Spinal cord (tissue), 10 donors: Measurements from ENCODE around the gene PTCH1. TPM values are rescaled to one million over a fixed set of nuclear protein-coding genes. Genes with fewer than 3 reads are reported as not detected.

Experiments used
- DNase-seq, 6 donors: peaks; one replicate each; pipeline versions ENCODE4 v3.0.0 to v3.0.0-alpha.2; 2013 to 2015; ENCODE audit warnings: low spot score in 6 of 6, low read depth in 4 of 6
- H3K27ac ChIP-seq: one replicate; pipeline ENCODE4 v1.5.1; 2013; ENCODE audit warnings: low read depth, low read length, control low read depth
- H3K27me3 ChIP-seq: one replicate; pipeline ENCODE4 v1.6.1; 2013; ENCODE audit warnings: low read length; ENCODE audit not compliant: control insufficient read depth, insufficient read depth
- H3K36me3 ChIP-seq: one replicate; pipeline ENCODE4 v1.6.1; 2013; ENCODE audit warnings: low read length; ENCODE audit not compliant: control insufficient read depth, insufficient read depth
- H3K4me1 ChIP-seq: one replicate; pipeline ENCODE4 v1.6.1; 2013; ENCODE audit warnings: low read length; ENCODE audit not compliant: control insufficient read depth, insufficient read depth
- H3K4me3 ChIP-seq: one replicate; pipeline ENCODE4 v1.5.1; 2013; ENCODE audit warnings: low read depth, low read length, control low read depth
- H3K9me3 ChIP-seq: one replicate; pipeline ENCODE4 v1.6.1; 2013; ENCODE audit warnings: low read length; ENCODE audit not compliant: control insufficient read depth, insufficient read depth
- WGBS: methylation state at CpG from one replicate; pipeline ENCODE4 v1.1.5; 2013; ENCODE audit warnings: missing lambda C conversion rate; ENCODE audit not compliant: insufficient coverage; 5-methylcytosine and 5-hydroxymethylcytosine counted together
- polyA plus RNA-seq, 2 donors: library from polyadenylated mRNA; unstranded; fragments of 120-200 nt; gene quantifications; one replicate each; pipeline ENCODE4 v1.2.1, GENCODE V29; 2013; ENCODE audit not compliant: insufficient read length in 2 of 2
- total RNA-seq, 2 donors: library from RNA; depleted of rRNA in 1 of 2; stranded (reverse); fragments of 120-200 nt in 1 of 2; fragments of >200 nt in 1 of 2; gene quantifications; one replicate each; pipeline versions ENCODE4 v1.2.3 to v1.2.4, GENCODE V29; 2013 to 2014
- donor health status: healthy.

PTCH1 gene
- total and polyA plus RNA-seq, 4 donors, result 24.2 to 76.7 (median 45.2) TPM

DNA sequence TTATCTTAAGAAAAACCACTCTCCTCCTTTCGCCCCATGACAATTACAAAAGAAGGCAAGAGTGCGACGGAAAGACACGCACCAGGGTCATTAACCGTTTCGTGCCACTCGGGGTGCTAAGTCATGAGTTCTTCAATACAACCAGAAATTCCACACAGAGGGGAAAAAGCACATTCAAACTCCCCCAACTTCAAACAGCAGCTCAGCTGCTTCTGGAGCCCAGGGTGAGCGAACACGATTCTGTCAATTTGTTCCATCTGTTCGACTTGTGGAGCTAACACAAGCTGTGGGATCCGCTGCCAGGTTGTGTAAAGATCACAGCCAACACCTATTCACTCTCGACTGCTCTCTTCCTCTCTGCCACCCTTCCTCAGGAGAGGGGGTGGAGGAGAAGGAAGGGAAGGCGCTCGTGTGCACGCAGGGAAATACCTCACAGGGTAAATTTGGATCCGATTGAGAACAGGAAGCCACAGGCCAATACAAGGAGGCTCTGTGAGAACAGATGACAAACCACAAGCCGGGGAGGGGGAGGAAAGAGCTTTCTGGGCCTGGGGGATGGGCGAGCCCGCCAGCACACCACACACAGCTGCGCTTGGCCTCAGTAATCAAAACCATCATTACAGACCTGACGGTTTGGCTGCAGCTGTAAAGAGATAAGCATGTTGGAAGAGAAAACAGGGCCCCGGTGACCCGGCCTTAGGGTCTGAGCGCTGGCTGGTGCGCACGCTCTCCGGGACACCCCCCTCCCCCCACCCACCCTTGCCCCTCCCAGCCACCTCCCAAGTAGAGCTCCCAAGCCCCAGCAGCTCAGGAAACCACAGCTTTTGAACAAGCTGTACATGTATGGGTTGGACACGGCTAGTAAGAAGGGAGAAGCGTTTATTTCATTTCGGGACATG, 54.3 kb downstream of the PTCH1 start:
- H3K27ac ChIP-seq, result peak overlapping the region; percentile 82
- peaks cover 64% of the 10 kb centered on the region for H3K4me1 ChIP-seq
- 26% methylated on average over 12 of the region's 30 CpGs for WGBS
- no peak overlapping the region for H3K4me3 ChIP-seq
- H3K36me3 ChIP-seq, result peaks cover 47% of the 10 kb centered on the region
- no peaks in the 10 kb centered on the region for H3K9me3 ChIP-seq
- H3K27me3 ChIP-seq, result no peaks in the 10 kb centered on the region
- peak in 4 of 6 donors; percentile 70 to 93 (median 84) for DNase-seq

DNA sequence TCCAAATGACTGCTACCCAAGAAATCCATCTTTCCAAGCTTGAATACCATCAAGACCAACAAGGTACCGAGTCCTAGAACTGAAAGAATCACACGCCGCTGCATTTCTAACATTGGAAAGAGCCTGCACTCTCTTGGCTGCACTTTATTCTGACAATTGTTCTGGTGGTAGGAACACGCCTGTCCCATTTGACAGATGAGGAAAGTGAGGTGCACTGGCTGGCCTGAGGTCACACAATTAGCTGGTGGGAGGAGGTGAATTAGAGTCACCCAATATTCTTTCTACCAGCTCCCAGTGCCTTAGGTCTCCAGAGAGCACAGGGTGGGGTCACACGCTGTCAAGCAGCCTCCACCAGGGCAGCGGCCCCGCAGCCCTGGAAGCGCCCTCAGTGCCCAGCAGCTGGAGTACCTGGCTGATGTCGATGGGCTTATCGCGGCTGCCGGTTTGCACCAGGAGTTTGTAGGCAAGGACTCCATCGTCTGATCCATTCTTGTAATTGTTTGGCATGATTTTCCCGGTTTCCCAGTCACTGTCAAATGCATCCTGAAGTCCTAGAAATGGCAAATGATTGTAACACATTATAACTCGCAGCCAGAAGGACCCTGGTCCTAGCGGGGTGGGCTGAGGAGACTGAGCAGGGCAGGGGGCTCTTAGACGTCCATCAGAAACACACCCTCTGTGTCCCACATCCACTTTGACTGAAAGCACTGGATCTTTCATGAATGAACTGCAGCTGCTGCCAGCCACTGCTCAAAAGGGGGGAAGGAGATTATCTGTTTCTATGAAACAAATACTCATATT, 55.1 kb downstream of the PTCH1 start:
- no peak for DNase-seq
- no peak overlapping the region for H3K4me3 ChIP-seq
- peaks cover 43% of the 10 kb centered on the region for H3K36me3 ChIP-seq
- H3K27me3 ChIP-seq, result no peaks in the 10 kb centered on the region
- peak overlapping the region; percentile 82 for H3K27ac ChIP-seq
- H3K4me1 ChIP-seq, result peaks cover 64% of the 10 kb centered on the region
- 73% methylated on average over 11 of the region's 17 CpGs for WGBS
- H3K9me3 ChIP-seq, result no peaks in the 10 kb centered on the region

DNA sequence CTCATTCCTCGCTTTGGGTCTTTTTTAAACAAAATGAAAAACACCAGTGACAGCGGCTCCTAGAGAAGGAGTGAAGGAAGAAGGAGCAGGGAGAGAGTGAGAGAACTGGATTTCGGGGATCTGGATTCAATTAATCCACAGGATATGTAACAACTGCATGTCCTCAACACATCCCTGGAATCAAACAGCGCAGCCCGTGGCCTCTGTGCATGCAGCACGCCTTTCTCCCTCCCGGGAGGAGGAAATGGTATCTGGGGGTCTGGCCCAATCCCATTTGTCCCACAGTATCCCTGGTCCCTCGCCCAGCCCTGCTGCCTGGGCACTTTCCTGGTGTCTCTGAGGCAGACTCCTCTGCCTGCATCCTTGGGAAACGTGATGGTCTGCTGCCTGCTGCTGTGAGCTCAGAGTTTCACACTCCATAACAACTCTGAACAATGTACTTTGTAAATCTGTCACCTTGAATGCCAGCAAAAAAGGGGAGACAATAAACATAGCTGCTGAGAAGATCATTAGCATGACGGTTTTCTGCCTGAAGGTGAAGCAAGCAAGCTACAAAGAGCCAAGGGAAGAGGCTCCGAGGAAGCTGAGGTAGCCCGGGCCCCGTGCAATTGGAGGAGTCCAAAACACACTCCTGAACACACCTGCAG, 56.1 kb downstream of the PTCH1 start:
- Histone ChIP-seq H3K9me3 (no peaks in the 10 kb centered on the region), H3K4me3 (no peak overlapping the region), H3K36me3 (peaks cover 44% of the 10 kb centered on the region), H3K27ac (peak overlapping the region; percentile 37), H3K4me1 (peaks cover 57% of the 10 kb centered on the region), H3K27me3 (no peaks in the 10 kb centered on the region)
- DNase-seq, result no peak
- WGBS, result 38% methylated on average over 8 of the region's 13 CpGs

DNA sequence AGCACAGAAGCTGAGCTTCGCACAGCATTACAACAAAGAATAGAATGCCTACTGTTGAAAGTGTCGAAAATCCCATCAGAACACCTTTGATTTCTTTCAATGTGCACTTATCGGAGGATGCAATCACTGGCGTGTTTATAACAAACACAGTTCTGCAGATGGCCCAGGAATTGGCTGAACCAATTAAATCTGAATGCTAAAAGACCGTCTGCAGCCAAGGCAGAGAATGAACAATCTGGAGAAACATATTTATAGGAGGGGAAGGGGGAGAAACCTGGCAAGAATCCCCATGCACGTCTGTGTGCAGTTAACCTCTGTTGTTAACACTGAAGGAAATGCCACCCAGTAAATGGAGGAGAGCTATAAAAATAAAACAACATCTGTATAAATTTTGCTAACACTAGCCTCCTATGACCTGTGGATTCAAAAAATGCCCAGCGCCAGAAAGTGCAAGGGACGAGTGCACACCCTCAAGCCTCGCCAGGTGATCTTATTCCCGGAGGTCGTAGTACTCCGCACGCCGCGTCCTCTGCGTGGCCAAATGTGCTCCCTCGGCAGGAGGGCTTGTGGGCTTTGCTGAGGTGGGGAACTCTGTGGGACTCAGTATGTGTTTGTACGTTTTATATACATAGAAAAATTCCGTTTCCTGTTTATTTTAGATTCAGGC, 56.8 kb downstream of the PTCH1 start:
- H3K4me1 ChIP-seq, result peaks cover 57% of the 10 kb centered on the region
- DNase-seq, result peak in 2 of 6 donors; percentile 86 to 94
- H3K9me3 ChIP-seq, result no peaks in the 10 kb centered on the region
- peaks cover 49% of the 10 kb centered on the region for H3K36me3 ChIP-seq
- H3K27ac ChIP-seq, result peak overlapping the region; percentile 44
- no peak overlapping the region for H3K4me3 ChIP-seq
- 18% methylated on average over 3 of the region's 19 CpGs for whole genome bisulfite sequencing
- no peaks in the 10 kb centered on the region for H3K27me3 ChIP-seq

DNA sequence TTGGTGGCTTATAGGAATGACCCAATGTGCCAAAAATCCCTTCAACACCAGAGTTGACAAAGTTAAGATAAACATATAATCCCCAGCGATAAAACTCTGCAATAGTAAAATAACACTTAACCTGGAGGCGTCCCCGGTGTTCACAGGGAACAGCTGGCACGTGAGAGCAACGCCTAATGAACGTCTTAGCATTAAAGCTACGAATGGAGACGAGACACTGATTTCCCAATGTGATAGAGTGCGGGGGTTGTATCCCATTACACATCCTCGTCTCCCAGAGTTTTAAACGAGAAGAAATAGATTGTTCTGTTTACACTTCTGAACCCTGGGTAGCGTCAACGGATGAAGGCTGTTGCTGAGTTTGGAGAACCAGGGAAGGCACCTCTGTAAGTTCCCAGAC, 57.6 kb downstream of the PTCH1 start:
- 39% methylated on average over 9 of the region's 13 CpGs for WGBS
- no peak overlapping the region for H3K4me3 ChIP-seq
- H3K27ac ChIP-seq, result peak overlapping the region; percentile 44

DNA sequence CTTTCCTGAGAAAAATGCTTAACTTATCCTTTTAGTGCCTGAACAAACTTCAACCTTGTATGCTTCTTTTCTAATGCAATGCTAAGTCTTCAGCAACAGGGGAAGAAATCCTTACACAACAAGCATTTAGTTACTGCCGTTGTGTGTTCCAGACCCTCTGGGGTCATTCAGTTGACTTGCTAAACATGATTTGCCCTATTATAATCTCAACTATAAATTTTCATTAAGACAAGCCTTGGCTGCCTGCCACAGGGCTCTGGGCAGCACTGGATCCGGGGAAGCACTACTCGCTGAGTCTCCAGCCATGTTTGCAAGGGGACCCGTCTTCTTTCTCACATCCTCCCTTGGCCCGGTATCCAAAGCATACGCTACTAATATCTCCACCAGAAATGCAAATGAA, 58.1 kb downstream of the PTCH1 start:
- H3K4me1 ChIP-seq, result peaks cover 54% of the 10 kb centered on the region

More for the DNA sequence above, 57.6 kb downstream of the PTCH1 start:
- peak in 1 of 6 donors; percentile 61 for DNase-seq
- Histone ChIP-seq H3K27me3 (no peaks in the 10 kb centered on the region), H3K9me3 (no peaks in the 10 kb centered on the region), H3K4me1 (peaks cover 57% of the 10 kb centered on the region), H3K36me3 (peaks cover 49% of the 10 kb centered on the region)

DNA sequence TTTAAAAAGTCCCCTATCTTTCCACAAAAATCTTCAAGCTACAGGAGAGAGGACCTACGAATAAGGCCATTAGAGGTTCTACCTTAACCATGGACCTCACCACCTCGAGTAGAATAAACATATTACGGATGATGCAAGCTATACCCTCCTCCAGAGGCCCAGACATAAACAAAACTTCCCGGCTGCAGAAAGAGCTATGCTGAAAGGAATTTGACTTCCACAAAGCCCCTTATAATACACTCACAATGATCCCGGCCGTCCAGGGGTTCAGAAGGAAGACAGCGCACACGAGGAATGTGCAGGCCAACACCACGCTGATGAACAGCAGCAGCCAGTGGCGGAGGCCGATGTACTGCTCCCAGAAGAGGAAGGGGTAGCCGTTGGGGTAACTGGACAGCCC, 59.0 kb downstream of the PTCH1 start:
- Histone ChIP-seq H3K4me3 (no peak overlapping the region), H3K36me3 (peaks cover 57% of the 10 kb centered on the region), H3K9me3 (no peaks in the 10 kb centered on the region), H3K4me1 (peaks cover 50% of the 10 kb centered on the region), H3K27me3 (no peaks in the 10 kb centered on the region), H3K27ac (peak overlapping the region; percentile 62)
- no peak for DNase-seq
- WGBS, result 36% methylated on average over 11 of the region's 12 CpGs

More for the DNA sequence above, 58.1 kb downstream of the PTCH1 start:
- Histone ChIP-seq H3K36me3 (peaks cover 53% of the 10 kb centered on the region), H3K27me3 (no peaks in the 10 kb centered on the region), H3K27ac (peak overlapping the region; percentile 62), H3K4me3 (no peak overlapping the region), H3K9me3 (no peaks in the 10 kb centered on the region)
- DNase-seq, result peak in 2 of 6 donors; percentile 81 to 89
- WGBS, result 25% methylated on average over 4 of the region's 6 CpGs

DNA sequence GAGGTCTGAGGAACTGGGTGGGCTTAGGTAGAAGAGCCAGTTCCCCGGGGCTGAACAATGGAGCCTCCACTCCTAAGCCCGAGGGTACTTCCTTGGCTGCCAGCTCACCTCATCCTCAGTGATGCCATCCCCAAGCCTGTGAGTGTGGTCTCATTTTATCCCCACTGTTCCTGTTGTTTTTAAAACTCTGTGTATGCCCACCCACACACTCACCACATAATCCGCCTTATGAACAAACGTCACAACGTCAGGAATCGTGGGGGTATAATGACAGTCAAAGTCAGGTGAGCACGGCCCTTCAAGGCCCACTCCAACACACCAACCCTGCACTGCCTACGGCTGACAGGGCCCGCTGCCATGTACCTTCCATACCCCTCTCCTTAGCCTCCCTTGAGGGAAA, 61.1 kb downstream of the PTCH1 start:
- peaks cover 38% of the 10 kb centered on the region for H3K4me1 ChIP-seq
- WGBS, result 85% methylated on average over 8 of the region's 9 CpGs
- peaks cover 60% of the 10 kb centered on the region for H3K36me3 ChIP-seq

DNA sequence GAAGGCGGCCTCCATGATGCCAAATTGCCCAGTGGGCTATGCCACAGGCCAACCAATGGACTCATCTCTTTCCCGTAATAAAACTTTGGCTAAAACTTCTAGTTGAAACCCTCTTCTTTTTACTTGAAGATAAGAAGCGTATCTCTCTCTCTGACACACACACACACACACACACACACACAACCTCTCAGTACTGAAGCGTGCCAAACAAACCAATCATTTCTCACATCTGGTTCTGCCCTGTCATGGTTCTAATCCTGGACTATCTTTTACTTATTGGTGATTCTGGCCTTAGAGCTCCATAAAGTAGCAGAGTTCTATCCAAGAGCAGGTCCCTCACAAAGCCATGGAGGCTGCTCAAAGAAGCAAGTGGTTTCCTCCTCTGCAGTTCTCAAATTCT, 64.6 kb downstream of the PTCH1 start:
- Histone ChIP-seq H3K4me1 (peaks cover 45% of the 10 kb centered on the region), H3K27me3 (no peaks in the 10 kb centered on the region), H3K9me3 (no peaks in the 10 kb centered on the region), H3K4me3 (no peak overlapping the region), H3K36me3 (peaks cover 78% of the 10 kb centered on the region), H3K27ac (no peak overlapping the region)
- WGBS, result 70% methylated on average over 4 of the region's 4 CpGs
- peak in 1 of 6 donors; percentile 29 for DNase-seq

More for the DNA sequence above, 61.1 kb downstream of the PTCH1 start:
- Histone ChIP-seq H3K4me3 (no peak overlapping the region), H3K27ac (no peak overlapping the region), H3K9me3 (no peaks in the 10 kb centered on the region), H3K27me3 (no peaks in the 10 kb centered on the region)
- DNase-seq, result no peak
